ENCODE data around the gene PCBP3. TPM values are rescaled to one million over a fixed set of nuclear protein-coding genes. Genes with fewer than 3 reads are reported as not detected.

PCBP3 gene
- total RNA-seq, 1 donor from 2014 or later: 2.5 TPM

DNA sequence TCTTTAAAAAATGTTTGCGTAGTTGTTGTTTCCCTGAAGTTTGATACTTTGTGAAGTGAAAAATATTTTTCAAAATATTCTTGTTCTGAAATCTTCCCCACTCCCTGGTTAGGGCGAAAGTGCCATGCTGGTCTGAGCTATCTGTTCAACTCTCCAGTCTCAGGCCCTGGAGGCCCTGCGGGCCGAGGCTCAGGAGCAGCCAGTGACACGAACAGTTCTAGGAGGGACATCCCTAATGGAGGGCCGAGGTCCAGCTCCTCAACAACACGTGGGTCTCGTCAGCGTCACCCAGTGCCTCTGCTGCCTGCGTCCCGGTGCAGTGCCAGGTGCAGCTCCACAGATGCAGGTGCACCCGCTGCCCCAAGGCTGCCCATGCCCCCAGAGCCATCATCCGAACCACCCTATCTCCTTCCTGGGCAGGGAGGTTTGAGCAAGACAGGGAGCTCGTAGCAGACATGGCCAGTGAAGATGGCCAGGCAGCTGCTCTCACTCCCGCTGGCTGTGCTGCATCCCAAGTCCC is 268.3 kb downstream of the PCBP3 start:
- Mint-ChIP-seq H3K4me3 (ENCODE audit: unreplicated experiment) (no peak overlapping the region), H3K27me3 (ENCODE audit: unreplicated experiment) (peaks cover 3% of the 10 kb centered on the region), H3K9me3 (ENCODE audit: unreplicated experiment) (no peaks in the 10 kb centered on the region), H3K27ac (ENCODE audit: unreplicated experiment) (no peak overlapping the region), H3K36me3 (ENCODE audit: low read depth, unreplicated experiment) (no peaks in the 10 kb centered on the region), H3K4me1 (ENCODE audit: unreplicated experiment) (no peaks in the 10 kb centered on the region)
- TF ChIP-seq, protein P1, sequence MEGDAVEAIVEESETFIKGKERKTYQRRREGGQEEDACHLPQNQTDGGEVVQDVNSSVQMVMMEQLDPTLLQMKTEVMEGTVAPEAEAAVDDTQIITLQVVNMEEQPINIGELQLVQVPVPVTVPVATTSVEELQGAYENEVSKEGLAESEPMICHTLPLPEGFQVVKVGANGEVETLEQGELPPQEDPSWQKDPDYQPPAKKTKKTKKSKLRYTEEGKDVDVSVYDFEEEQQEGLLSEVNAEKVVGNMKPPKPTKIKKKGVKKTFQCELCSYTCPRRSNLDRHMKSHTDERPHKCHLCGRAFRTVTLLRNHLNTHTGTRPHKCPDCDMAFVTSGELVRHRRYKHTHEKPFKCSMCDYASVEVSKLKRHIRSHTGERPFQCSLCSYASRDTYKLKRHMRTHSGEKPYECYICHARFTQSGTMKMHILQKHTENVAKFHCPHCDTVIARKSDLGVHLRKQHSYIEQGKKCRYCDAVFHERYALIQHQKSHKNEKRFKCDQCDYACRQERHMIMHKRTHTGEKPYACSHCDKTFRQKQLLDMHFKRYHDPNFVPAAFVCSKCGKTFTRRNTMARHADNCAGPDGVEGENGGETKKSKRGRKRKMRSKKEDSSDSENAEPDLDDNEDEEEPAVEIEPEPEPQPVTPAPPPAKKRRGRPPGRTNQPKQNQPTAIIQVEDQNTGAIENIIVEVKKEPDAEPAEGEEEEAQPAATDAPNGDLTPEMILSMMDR (IDR thresholded peaks at IDR 0.05; ENCODE audit: unreplicated experiment): no peak
- no peak for DNase-seq (ENCODE audit: low spot score)

GRCh38 chr21:45912611-45913417 is 269.3 kb downstream of the PCBP3 start:
- TF ChIP-seq, protein P1 (IDR thresholded peaks at IDR 0.05; ENCODE audit: unreplicated experiment): no peak
- Mint-ChIP-seq H3K4me1 (ENCODE audit: unreplicated experiment) (no peaks in the 10 kb centered on the region), H3K9me3 (ENCODE audit: unreplicated experiment) (no peaks in the 10 kb centered on the region), H3K4me3 (ENCODE audit: unreplicated experiment) (no peak overlapping the region), H3K27me3 (ENCODE audit: unreplicated experiment) (peaks cover 3% of the 10 kb centered on the region), H3K27ac (ENCODE audit: unreplicated experiment) (no peak overlapping the region), H3K36me3 (ENCODE audit: low read depth, unreplicated experiment) (no peaks in the 10 kb centered on the region)
- no peak for DNase-seq (ENCODE audit: low spot score)

DNA sequence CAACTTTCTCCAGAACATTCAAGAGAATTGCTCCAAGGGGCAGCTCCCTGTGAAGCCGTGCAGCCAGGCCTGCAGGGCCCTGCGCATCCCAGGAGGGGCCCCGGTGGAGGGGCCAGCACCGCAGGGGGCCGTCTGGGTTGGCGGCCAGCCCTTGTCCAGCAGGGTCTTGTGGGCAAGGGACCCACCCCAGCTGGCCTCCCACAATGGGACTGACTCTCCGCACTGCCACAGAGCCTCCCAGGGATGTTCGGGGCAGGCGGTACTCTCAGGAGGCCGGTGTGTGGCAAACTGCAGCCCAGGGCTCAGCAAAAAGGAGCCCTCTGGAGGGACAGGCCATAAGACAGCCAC is 269.9 kb downstream of the PCBP3 start:
- no peaks in the 10 kb centered on the region for H3K4me1 Mint-ChIP-seq (ENCODE audit: unreplicated experiment)
- TF ChIP-seq, protein P1 (IDR thresholded peaks at IDR 0.05; ENCODE audit: unreplicated experiment): no peak
- H3K4me3 Mint-ChIP-seq (ENCODE audit: unreplicated experiment): no peak overlapping the region

GRCh38 chr21:45913886-45914285 is 270.4 kb downstream of the PCBP3 start:
- H3K27me3 Mint-ChIP-seq (ENCODE audit: unreplicated experiment): peaks cover 3% of the 10 kb centered on the region
- TF ChIP-seq, protein P1 (IDR thresholded peaks at IDR 0.05; ENCODE audit: unreplicated experiment): no peak
- H3K27ac Mint-ChIP-seq (ENCODE audit: unreplicated experiment): no peak overlapping the region
- H3K9me3 Mint-ChIP-seq (ENCODE audit: unreplicated experiment): no peaks in the 10 kb centered on the region
- no peaks in the 10 kb centered on the region for H3K4me1 Mint-ChIP-seq (ENCODE audit: unreplicated experiment)
- H3K36me3 Mint-ChIP-seq (ENCODE audit: low read depth, unreplicated experiment): no peaks in the 10 kb centered on the region
- H3K4me3 Mint-ChIP-seq (ENCODE audit: unreplicated experiment): no peak overlapping the region
- no peak for DNase-seq (ENCODE audit: low spot score)

More for the DNA sequence above, 269.9 kb downstream of the PCBP3 start:
- Mint-ChIP-seq H3K9me3 (ENCODE audit: unreplicated experiment) (no peaks in the 10 kb centered on the region), H3K27ac (ENCODE audit: unreplicated experiment) (no peak overlapping the region), H3K36me3 (ENCODE audit: low read depth, unreplicated experiment) (no peaks in the 10 kb centered on the region), H3K27me3 (ENCODE audit: unreplicated experiment) (peaks cover 3% of the 10 kb centered on the region)
- DNase-seq (ENCODE audit: low spot score): no peak

DNA sequence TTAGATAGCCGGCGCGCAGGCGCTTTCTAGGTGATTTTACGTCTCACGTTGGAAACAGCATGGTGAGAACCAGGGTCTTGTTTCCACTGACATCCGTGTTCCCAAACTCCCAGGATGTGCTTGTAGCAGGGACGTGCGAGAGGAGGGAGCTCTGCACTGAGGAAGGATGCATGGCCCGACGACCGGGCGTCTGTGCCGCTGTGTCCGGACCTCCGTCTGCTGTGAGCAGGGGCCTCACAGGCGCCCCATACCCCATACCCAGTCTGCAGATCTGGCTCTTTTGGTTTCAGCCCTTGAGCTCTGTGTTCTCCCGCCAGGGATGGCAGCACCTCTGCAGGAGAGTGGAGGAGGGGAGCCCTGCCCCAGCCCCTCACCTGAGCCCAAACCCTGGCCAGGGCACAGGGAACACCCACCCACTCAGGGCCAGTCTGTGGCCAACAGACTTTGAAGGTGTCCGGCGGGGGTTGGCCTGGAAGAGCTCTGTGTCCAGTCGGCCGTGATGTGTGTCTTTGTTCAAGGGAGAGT is 270.9 kb downstream of the PCBP3 start:
- no peak overlapping the region for H3K27ac Mint-ChIP-seq (ENCODE audit: unreplicated experiment)
- H3K27me3 Mint-ChIP-seq (ENCODE audit: unreplicated experiment): peaks cover 3% of the 10 kb centered on the region
- H3K36me3 Mint-ChIP-seq (ENCODE audit: low read depth, unreplicated experiment): no peaks in the 10 kb centered on the region
- H3K4me1 Mint-ChIP-seq (ENCODE audit: unreplicated experiment): no peaks in the 10 kb centered on the region
- DNase-seq (ENCODE audit: low spot score): no peak
- TF ChIP-seq, protein P1 (IDR thresholded peaks at IDR 0.05; ENCODE audit: unreplicated experiment): no peak
- no peak overlapping the region for H3K4me3 Mint-ChIP-seq (ENCODE audit: unreplicated experiment)
- no peaks in the 10 kb centered on the region for H3K9me3 Mint-ChIP-seq (ENCODE audit: unreplicated experiment)
